ENCODE results near the gene EDIL3.

Gene EDIL3

DNA sequence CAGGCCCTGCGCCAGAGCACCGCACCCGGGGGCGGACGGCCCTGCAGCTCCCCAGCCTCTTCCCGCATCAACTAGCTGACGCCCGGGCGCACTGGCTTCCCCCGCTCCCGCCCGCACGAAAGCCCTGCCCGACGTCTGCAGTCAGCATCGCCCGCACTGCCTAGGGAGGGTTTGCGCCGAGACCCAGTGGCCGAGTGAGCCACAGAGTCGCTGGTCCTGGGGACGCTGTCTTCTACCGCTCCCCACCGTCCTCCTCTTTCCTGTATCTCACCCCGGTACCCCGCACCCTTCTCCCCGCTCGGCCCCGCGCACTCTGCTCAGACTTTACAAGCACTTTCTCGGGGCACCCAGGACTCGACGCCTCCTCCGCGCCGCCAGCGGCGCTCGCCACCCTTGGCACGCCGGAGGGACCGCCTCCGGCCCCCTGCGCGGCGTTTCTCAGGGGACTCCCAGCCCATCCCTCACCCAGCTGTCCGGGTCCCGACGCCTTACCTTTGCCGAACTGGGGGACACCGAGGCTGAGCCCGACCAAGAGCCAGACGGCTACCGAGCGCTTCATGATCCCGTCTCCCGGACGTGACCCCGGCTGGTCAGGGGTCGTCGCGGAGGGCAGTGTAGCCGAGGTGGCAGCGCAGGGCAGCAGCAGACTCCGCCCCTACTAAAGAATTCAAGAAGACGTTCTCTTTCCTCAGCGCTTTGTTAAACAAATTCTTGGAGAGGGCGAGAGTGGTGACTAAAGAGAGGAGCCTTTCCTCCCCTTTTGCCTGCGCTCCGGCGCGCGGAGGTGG lies 670 bp downstream of the EDIL3 start:
- DNase-seq (ENCODE audit: low read depth), result peak; percentile 67
- TF ChIP-seq, protein P1, sequence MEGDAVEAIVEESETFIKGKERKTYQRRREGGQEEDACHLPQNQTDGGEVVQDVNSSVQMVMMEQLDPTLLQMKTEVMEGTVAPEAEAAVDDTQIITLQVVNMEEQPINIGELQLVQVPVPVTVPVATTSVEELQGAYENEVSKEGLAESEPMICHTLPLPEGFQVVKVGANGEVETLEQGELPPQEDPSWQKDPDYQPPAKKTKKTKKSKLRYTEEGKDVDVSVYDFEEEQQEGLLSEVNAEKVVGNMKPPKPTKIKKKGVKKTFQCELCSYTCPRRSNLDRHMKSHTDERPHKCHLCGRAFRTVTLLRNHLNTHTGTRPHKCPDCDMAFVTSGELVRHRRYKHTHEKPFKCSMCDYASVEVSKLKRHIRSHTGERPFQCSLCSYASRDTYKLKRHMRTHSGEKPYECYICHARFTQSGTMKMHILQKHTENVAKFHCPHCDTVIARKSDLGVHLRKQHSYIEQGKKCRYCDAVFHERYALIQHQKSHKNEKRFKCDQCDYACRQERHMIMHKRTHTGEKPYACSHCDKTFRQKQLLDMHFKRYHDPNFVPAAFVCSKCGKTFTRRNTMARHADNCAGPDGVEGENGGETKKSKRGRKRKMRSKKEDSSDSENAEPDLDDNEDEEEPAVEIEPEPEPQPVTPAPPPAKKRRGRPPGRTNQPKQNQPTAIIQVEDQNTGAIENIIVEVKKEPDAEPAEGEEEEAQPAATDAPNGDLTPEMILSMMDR (IDR thresholded peaks at IDR 0.05; ENCODE audit: low read length, missing control alignments), result no peak
- H3K4me3 ChIP-seq (replicated peaks; ENCODE audit: low read depth, low read length), result peak overlapping the region; percentile 72

- TF ChIP-seq, protein P1 (IDR thresholded peaks at IDR 0.05; ENCODE audit: low read length, missing control alignments), result no peak
- peak overlapping the region; percentile 72 for H3K4me3 ChIP-seq (replicated peaks; ENCODE audit: low read depth, low read length)
- no peak for DNase-seq (ENCODE audit: low read depth)
These were observed 1.3 kb downstream of the EDIL3 start for GRCh38 chr5:84383296-84383815.

- H3K4me3 ChIP-seq (replicated peaks; ENCODE audit: low read depth, low read length), result peak overlapping the region; percentile 72
- DNase-seq (ENCODE audit: low read depth), result peak; percentile 58
- TF ChIP-seq, protein P1 (IDR thresholded peaks at IDR 0.05; ENCODE audit: low read length, missing control alignments), result no peak
These were observed 2.1 kb downstream of the EDIL3 start for GRCh38 chr5:84382363-84383295.

DNA sequence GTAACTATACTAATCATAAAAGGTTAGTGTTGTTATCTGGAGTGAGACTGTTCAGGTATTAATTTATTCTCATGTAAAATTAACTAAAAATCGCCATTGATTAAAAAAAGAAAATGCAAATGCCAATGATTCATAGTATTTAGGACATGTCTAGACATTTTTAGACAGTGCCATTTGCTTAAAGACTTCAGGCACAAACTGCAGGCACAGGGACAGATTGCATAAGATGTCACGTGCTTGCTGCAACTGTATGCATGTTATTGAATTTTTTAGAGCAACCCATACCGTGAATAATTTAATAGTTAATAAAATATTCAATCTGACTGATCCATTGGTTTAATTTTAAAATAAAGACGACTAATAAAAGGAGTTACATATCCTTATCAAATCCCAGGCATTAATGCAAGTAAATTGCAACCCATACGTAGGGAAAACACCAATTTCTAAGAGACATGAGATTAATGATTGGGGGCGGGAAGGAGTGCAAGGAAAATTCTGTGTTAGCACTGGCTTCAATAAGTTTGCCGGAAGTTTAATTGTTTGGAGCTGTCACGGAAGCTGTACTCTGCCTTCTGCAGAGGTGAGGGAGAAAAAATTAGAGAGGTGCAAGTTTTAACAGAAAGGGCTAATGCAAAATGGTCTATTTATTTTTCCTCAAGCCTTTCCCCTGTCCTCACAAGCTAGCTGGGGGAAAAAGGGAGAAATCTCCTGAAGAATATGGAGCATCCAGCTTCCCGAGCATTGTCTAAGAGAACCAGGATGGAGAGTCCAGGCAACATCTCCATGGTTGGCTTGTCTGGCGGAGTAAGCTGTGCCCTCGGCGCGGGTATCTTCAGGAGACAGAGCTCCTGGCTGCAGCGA lies 2.9 kb downstream of the EDIL3 start:
- TF ChIP-seq, protein P1 (IDR thresholded peaks at IDR 0.05; ENCODE audit: low read length, missing control alignments), result no peak
- peak; percentile 25 for DNase-seq (ENCODE audit: low read depth)
- peak overlapping the region; percentile 72 for H3K4me3 ChIP-seq (replicated peaks; ENCODE audit: low read depth, low read length)

- H3K4me3 ChIP-seq (replicated peaks; ENCODE audit: low read depth, low read length), result no peak overlapping the region
- peak; percentile 33 for DNase-seq (ENCODE audit: low read depth)
- TF ChIP-seq, protein P1 (IDR thresholded peaks at IDR 0.05; ENCODE audit: low read length, missing control alignments), result no peak
These were observed 4.9 kb downstream of the EDIL3 start for GRCh38 chr5:84379749-84380148.

GRCh38 chr5:84378961-84379360 lies 5.7 kb downstream of the EDIL3 start:
- H3K4me3 ChIP-seq (replicated peaks; ENCODE audit: low read depth, low read length), result no peak overlapping the region
- TF ChIP-seq, protein P1 (IDR thresholded peaks at IDR 0.05; ENCODE audit: low read length, missing control alignments), result no peak
- peak; percentile 76 for DNase-seq (ENCODE audit: low read depth)

Measured in fibroblast of pulmonary artery (primary cell).